CD4-positive, CD25-positive, alpha-beta regulatory T cell (primary cell): Measurements from ENCODE around the gene ZNF385C. TPM values are rescaled to one million over a fixed set of nuclear protein-coding genes. Genes with fewer than 3 reads are reported as not detected.
A peak's percentile ranks its signal among the peaks of the same experiment; 100 is the strongest.

Source experiments
- ATAC-seq, 2 donors: fragments of 150-1000 bp; cut with Tn5 transposase; one replicate each; pipeline ENCODE4 v1.10.0; 2021; ENCODE audit warnings: low read depth in 2 of 2, moderate number of reproducible peaks in 2 of 2, moderate library complexity in 1 of 2
- DNase-seq, 3 donors: peaks; one replicate each; pipeline versions ENCODE4 v3.0.0 to v3.0.0-alpha.2; 2012 to 2022; ENCODE audit warnings: mixed read lengths in 1 of 3
- H3K27ac ChIP-seq: one replicate; pipeline ENCODE4 v1.7.0; 2013; ENCODE audit warnings: mild to moderate bottlenecking, low read length; ENCODE audit not compliant: insufficient read depth, poor library complexity, severe bottlenecking
- H3K27me3 ChIP-seq: one replicate; pipeline ENCODE4 v1.7.0; 2013; ENCODE audit warnings: low read length; ENCODE audit not compliant: control insufficient read depth, insufficient read depth
- H3K36me3 ChIP-seq: one replicate; pipeline ENCODE4 v1.7.0; 2013; ENCODE audit warnings: mild to moderate bottlenecking, low read length, moderate library complexity; ENCODE audit not compliant: control insufficient read depth, insufficient read depth
- H3K4me1 ChIP-seq: 2 replicates; pipeline ENCODE4 v1.7.0; 2013; ENCODE audit warnings: mild to moderate bottlenecking, low read length; ENCODE audit not compliant: insufficient read depth, control insufficient read depth, poor library complexity, severe bottlenecking
- H3K4me3 ChIP-seq: one replicate; pipeline ENCODE4 v1.7.0; 2013; ENCODE audit warnings: low read depth, mild to moderate bottlenecking, low read length, moderate library complexity
- H3K9me3 ChIP-seq, 2 experiments: 1 replicate in 1 of 2; 2 replicates in 1 of 2; pipeline ENCODE4 v1.7.0; 2013; ENCODE audit warnings: low read length in 2 of 2, mild to moderate bottlenecking in 1 of 2, moderate library complexity in 1 of 2; ENCODE audit not compliant: control insufficient read depth in 2 of 2
- H3K27ac Mint-ChIP-seq, 3 donors: one replicate each; pipeline ENCODE4 v1.8.0; 2020 to 2022; ENCODE audit warnings: mild to moderate bottlenecking in 3 of 3, mixed read lengths in 3 of 3, moderate library complexity in 2 of 3
- H3K27me3 Mint-ChIP-seq: one replicate; pipeline ENCODE4 v1.8.0; 2022; ENCODE audit warnings: mild to moderate bottlenecking, mixed read lengths
- H3K36me3 Mint-ChIP-seq: one replicate; pipeline ENCODE4 v1.8.0; 2020; ENCODE audit warnings: mixed read lengths
- H3K4me1 Mint-ChIP-seq, 4 donors: one replicate each; pipeline ENCODE4 v1.8.0; 2020 to 2022; ENCODE audit warnings: mixed read lengths in 4 of 4, mild to moderate bottlenecking in 1 of 4
- H3K4me3 Mint-ChIP-seq, 4 donors: one replicate each; pipeline ENCODE4 v1.8.0; 2020 to 2022; ENCODE audit warnings: mild to moderate bottlenecking in 4 of 4, mixed read lengths in 4 of 4, moderate library complexity in 3 of 4
- H3K9me3 Mint-ChIP-seq, 7 donors: one replicate each; pipeline ENCODE4 v1.8.0; 2020 to 2022; ENCODE audit warnings: mixed read lengths in 7 of 7, mild to moderate bottlenecking in 3 of 7, moderate library complexity in 2 of 7
- polyA plus RNA-seq, 4 donors: library from polyadenylated mRNA; unstranded; fragments of 300-500 nt; fragmentation: Illumina TruSeq; gene quantifications; one replicate each; pipeline ENCODE4 v1.2.3, GENCODE V29; 2021
- total RNA-seq: library from RNA; stranded (reverse); gene quantifications from one replicate; pipeline ENCODE4 v1.2.3, GENCODE V29; 2022

Gene ZNF385C
- total and polyA plus RNA-seq, 5 donors from 2014 or later = 0.21 TPM; not detected in 4

GRCh38 chr17:41982026-41982760 lies 116.1 kb downstream of the ZNF385C start:
- H3K27me3 Mint-ChIP-seq = no peaks in the 10 kb centered on the region
- H3K4me1 ChIP-seq = no peaks in the 10 kb centered on the region
- no peak overlapping the region for H3K4me3 Mint-ChIP-seq
- H3K36me3 Mint-ChIP-seq = peaks cover 45% of the 10 kb centered on the region
- ATAC-seq (no peak), DNase-seq (no peak)
- H3K9me3 Mint-ChIP-seq = no peaks in the 10 kb centered on the region
- H3K4me1 Mint-ChIP-seq = peaks cover 0 to 2% (median 1%) of the 10 kb centered on the region in 4 donors
- H3K9me3 ChIP-seq = no peaks in the 10 kb centered on the region
- no peak overlapping the region for H3K27ac ChIP-seq
- H3K4me3 ChIP-seq = no peak overlapping the region
- H3K27me3 ChIP-seq = no peaks in the 10 kb centered on the region
- H3K36me3 ChIP-seq = peaks cover 77% of the 10 kb centered on the region
- peak overlapping the region in 1 of 3 donors; percentile 35 for H3K27ac Mint-ChIP-seq

DNA sequence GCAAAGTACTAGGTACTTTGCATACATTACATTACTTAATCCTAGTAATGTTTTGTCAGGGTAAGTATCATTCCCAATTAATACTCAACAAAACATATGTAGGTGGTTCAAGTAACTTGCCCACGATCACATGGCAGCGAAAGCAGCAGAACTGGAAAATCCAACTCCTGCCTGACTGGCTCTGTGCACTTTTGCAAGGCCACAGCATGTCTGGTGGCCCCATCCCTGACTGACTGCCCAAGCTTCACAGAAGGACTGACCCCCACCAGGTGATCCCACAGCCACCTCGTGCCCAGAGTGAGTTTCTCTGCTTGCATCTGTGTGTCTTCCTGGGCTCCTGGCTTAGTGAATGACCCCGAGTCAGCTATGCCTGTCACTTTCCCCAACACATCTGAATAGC lies 120.3 kb downstream of the ZNF385C start:
- Mint-ChIP-seq H3K9me3 (no peaks in the 10 kb centered on the region), H3K4me1 (peaks cover 0 to 4% (median 1%) of the 10 kb centered on the region in 4 donors)

GRCh38 chr17:41976142-41976768 lies 122.0 kb downstream of the ZNF385C start:
- Mint-ChIP-seq H3K36me3 (peaks cover 28% of the 10 kb centered on the region), H3K4me3 (no peak overlapping the region), H3K9me3 (no peaks in the 10 kb centered on the region), H3K27ac (peak overlapping the region in 1 of 3 donors; percentile 20), H3K4me1 (peaks cover under 1 to 13% (median 6%) of the 10 kb centered on the region in 4 donors), H3K27me3 (no peaks in the 10 kb centered on the region)
- Histone ChIP-seq H3K27me3 (no peaks in the 10 kb centered on the region), H3K9me3 (no peaks in the 10 kb centered on the region), H3K36me3 (peaks cover 77% of the 10 kb centered on the region), H3K4me1 (no peaks in the 10 kb centered on the region), H3K4me3 (no peak overlapping the region), H3K27ac (no peak overlapping the region)
- ATAC-seq = no peak
- DNase-seq = no peak

More for the DNA sequence above, 120.3 kb downstream of the ZNF385C start:
- Mint-ChIP-seq H3K4me3 (no peak overlapping the region), H3K27me3 (no peaks in the 10 kb centered on the region), H3K27ac (peak overlapping the region in 2 of 3 donors; percentile 23 to 42), H3K36me3 (peaks cover 32% of the 10 kb centered on the region)
- Histone ChIP-seq H3K4me1 (no peaks in the 10 kb centered on the region), H3K27ac (no peak overlapping the region), H3K9me3 (no peaks in the 10 kb centered on the region), H3K27me3 (no peaks in the 10 kb centered on the region), H3K36me3 (peaks cover 84% of the 10 kb centered on the region), H3K4me3 (no peak overlapping the region)
- ATAC-seq (no peak), DNase-seq (no peak)

Other genes with a start within 250 kb of the ZNF385C start
- gene KLHL11, start 233.1 kb downstream of the ZNF385C start, total RNA-seq = 21.7 TPM
- 10 to 100 TPM in 1 of 4 donors, 1 to 10 TPM in 3; 5.4 to 11.5 (median 6.7) TPM for gene KLHL11, start 233.1 kb downstream of the ZNF385C start, polyA plus RNA-seq
- gene ACLY, start 179.5 kb downstream of the ZNF385C start, total RNA-seq = 76.3 TPM
- gene ACLY, start 179.5 kb downstream of the ZNF385C start, polyA plus RNA-seq = 10 to 100 TPM; 50.3 to 56.8 (median 55.6) TPM
- gene ODAD4, start 167.9 kb downstream of the ZNF385C start, total RNA-seq = not detected
- gene ODAD4, start 167.9 kb downstream of the ZNF385C start, polyA plus RNA-seq = under 1 TPM in 3 of 4 donors, not detected in 1; 0.14 to 0.28 (median 0.15) TPM
- gene CNP, start 131.7 kb downstream of the ZNF385C start, total RNA-seq = 27.7 TPM
- 10 to 100 TPM; 26.9 to 44.3 (median 34.1) TPM for gene CNP, start 131.7 kb downstream of the ZNF385C start, polyA plus RNA-seq
- gene DNAJC7, start 81.0 kb downstream of the ZNF385C start, total RNA-seq = 149 TPM
- gene DNAJC7, start 81.0 kb downstream of the ZNF385C start, polyA plus RNA-seq = 10 to 100 TPM; 53.3 to 80.7 (median 67.2) TPM
- gene NKIRAS2, start 78.4 kb downstream of the ZNF385C start, total RNA-seq = 14.6 TPM
- gene NKIRAS2, start 78.4 kb downstream of the ZNF385C start, polyA plus RNA-seq = 10 to 100 TPM; 21.8 to 25.8 (median 23.0) TPM
- 0.27 TPM for gene C17orf113, start 47.9 kb downstream of the ZNF385C start, total RNA-seq
- under 1 TPM; 0.09 to 0.46 (median 0.38) TPM for gene C17orf113, start 47.9 kb downstream of the ZNF385C start, polyA plus RNA-seq
- 24.4 TPM for gene DHX58, start 14.2 kb upstream of the ZNF385C start, total RNA-seq
- 10 to 100 TPM in 3 of 4 donors, 1 to 10 TPM in 1; 7.2 to 20.9 (median 14.5) TPM for gene DHX58, start 14.2 kb upstream of the ZNF385C start, polyA plus RNA-seq
- 26.5 TPM for gene KAT2A, start 22.9 kb upstream of the ZNF385C start, total RNA-seq
- 1 to 10 TPM; 2.5 to 5.7 (median 4.4) TPM for gene KAT2A, start 22.9 kb upstream of the ZNF385C start, polyA plus RNA-seq
- not detected for gene HSPB9, start 24.3 kb upstream of the ZNF385C start, total RNA-seq
- under 1 TPM in 2 of 4 donors, not detected in 2; 0.08 to 0.28 TPM for gene HSPB9, start 24.3 kb upstream of the ZNF385C start, polyA plus RNA-seq
- gene RAB5C, start 56.5 kb upstream of the ZNF385C start, total RNA-seq = 93.7 TPM
- gene RAB5C, start 56.5 kb upstream of the ZNF385C start, polyA plus RNA-seq = 10 to 100 TPM; 56.0 to 98.5 (median 69.9) TPM
- gene KCNH4, start 82.7 kb upstream of the ZNF385C start, total RNA-seq = 0.47 TPM
- not detected for gene KCNH4, start 82.7 kb upstream of the ZNF385C start, polyA plus RNA-seq
- gene HCRT, start 87.0 kb upstream of the ZNF385C start, total RNA-seq = not detected
- gene HCRT, start 87.0 kb upstream of the ZNF385C start, polyA plus RNA-seq = not detected
- 13.6 TPM for gene GHDC, start 96.0 kb upstream of the ZNF385C start, total RNA-seq
- 10 to 100 TPM; 11.1 to 17.8 (median 13.2) TPM for gene GHDC, start 96.0 kb upstream of the ZNF385C start, polyA plus RNA-seq
- gene STAT5B, start 177.9 kb upstream of the ZNF385C start, total RNA-seq = 241 TPM
- gene STAT5B, start 177.9 kb upstream of the ZNF385C start, polyA plus RNA-seq = 100 to 1,000 TPM; 109 to 117 (median 112) TPM
- gene STAT5A, start 190.0 kb upstream of the ZNF385C start, total RNA-seq = 177 TPM
- gene STAT5A, start 190.0 kb upstream of the ZNF385C start, polyA plus RNA-seq = 10 to 100 TPM; 71.1 to 90.9 (median 76.7) TPM